HG02884 (cell line): ENCODE results near the gene AIMP1.
"Not testable (repeated sequence)": the region's sequence is repeated elsewhere in the genome, so short reads cannot be mapped to it uniquely, and the experiment has no call there.

Source experiments
- ATAC-seq: cut with Tn5 transposase; IDR thresholded peaks from one replicate; pipeline ENCODE4 v1.9.1; 2021; ENCODE audit warnings: mild to moderate bottlenecking, moderate library complexity; ENCODE audit not compliant: unreplicated experiment

AIMP1 gene

GRCh38 chr4:106347167-106347566, 30.8 kb downstream of the AIMP1 start:
- no peak for ATAC-seq

GRCh38 chr4:106351016-106351415, 34.7 kb downstream of the AIMP1 start:
- ATAC-seq, result no peak

GRCh38 chr4:106353786-106354185, 37.4 kb downstream of the AIMP1 start:
- ATAC-seq, result no peak

- ATAC-seq, result no peak
Observed at GRCh38 chr4:106355193-106355592, 38.8 kb downstream of the AIMP1 start.

GRCh38 chr4:106358899-106359298, 42.5 kb downstream of the AIMP1 start:
- ATAC-seq, result no peak

GRCh38 chr4:106362086-106362825, 45.9 kb downstream of the AIMP1 start:
- no peak for ATAC-seq

GRCh38 chr4:106364282-106364681, 47.9 kb downstream of the AIMP1 start:
- ATAC-seq, result no peak

GRCh38 chr4:106365613-106366012, 49.3 kb downstream of the AIMP1 start:
- ATAC-seq, result no peak

- ATAC-seq, result no peak
Observed at GRCh38 chr4:106366026-106366425, 49.7 kb downstream of the AIMP1 start.

GRCh38 chr4:106367072-106367471, 50.7 kb downstream of the AIMP1 start:
- ATAC-seq, result no peak

GRCh38 chr4:106368678-106369077, 52.3 kb downstream of the AIMP1 start, which contains the start of gene GIMD1:
Gene GIMD1 (minus strand): TSS chr4:106368778. CDS start chr4:106367435, 1,343 bp downstream.
- no peak for ATAC-seq

GRCh38 chr4:106369456-106370060, 53.2 kb downstream of the AIMP1 start:
- ATAC-seq, result peak; percentile 59

GRCh38 chr4:106370214-106370613, 53.9 kb downstream of the AIMP1 start:
- no peak for ATAC-seq

GRCh38 chr4:106371161-106371560, 54.8 kb downstream of the AIMP1 start:
- no peak for ATAC-seq

GRCh38 chr4:106373026-106373425, 56.7 kb downstream of the AIMP1 start:
- ATAC-seq, result no peak

GRCh38 chr4:106380179-106380578, 63.8 kb downstream of the AIMP1 start:
- no peak for ATAC-seq

- no peak for ATAC-seq
Observed at GRCh38 chr4:106384878-106385277, 68.5 kb downstream of the AIMP1 start.

GRCh38 chr4:106385853-106386393, 69.6 kb downstream of the AIMP1 start:
- ATAC-seq, result no peak

GRCh38 chr4:106395582-106395981, 79.2 kb downstream of the AIMP1 start:
- no peak for ATAC-seq

- not testable (repeated sequence) for ATAC-seq
Observed at GRCh38 chr4:106398898-106399297, 82.5 kb downstream of the AIMP1 start.
